Endothelial cell of umbilical vein (primary cell): ENCODE data around the gene NAGPA. TPM values are rescaled to one million over a fixed set of nuclear protein-coding genes. Genes with fewer than 3 reads are reported as not detected.

Source experiments
- BruUV-seq: library from RNA; stranded (reverse); fragments of 400-500 nt; replicated peaks from 2 replicates; lab custom pipeline; 2021; lab: Mats Ljungman, UMichigan
- CTCF ChIA-PET: fragments of 300-600, 350-600 bp; sonication (Branson Sonifier 250); formaldehyde crosslinking; loops from one replicate; lab custom pipeline; 2021; ENCODE audit warnings: antibody characterized with exemption, inconsistent platforms; lab: Charles Lee
- POLR2A ChIA-PET: fragments of 300-600, 350-600 bp; sonication (Branson Sonifier 250); formaldehyde crosslinking; loops from one replicate; lab custom pipeline; 2021; ENCODE audit warnings: antibody characterized with exemption, inconsistent platforms; lab: Charles Lee
- DNase-seq: peaks from one replicate; pipeline ENCODE4 v3.0.0-alpha.2; 2011; ENCODE audit warnings: low read depth, low spot score
- FAIRE-seq: peaks from 2 replicates; lab custom pipeline; 2011; peaks lifted over from hg19 to GRCh38; lab: Jason Lieb, UNC
- H2AFZ ChIP-seq: 2 replicates; pipeline ENCODE4 v1.6.0; 2012; ENCODE audit warnings: low read depth, low read length, control low read depth, inconsistent platforms
- H3K27ac ChIP-seq: 2 replicates; pipeline ENCODE4 v1.5.1; 2011; ENCODE audit warnings: low read depth, mild to moderate bottlenecking, control low read depth, low read length, moderate library complexity; ENCODE audit not compliant: insufficient read depth
- H3K27me3 ChIP-seq, 2 experiments: 2 replicates each; pipeline versions ENCODE4 v1.6.0 to v1.6.1; 2011; ENCODE audit warnings: low read length in 2 of 2, mixed read lengths in 1 of 2; ENCODE audit not compliant: control insufficient read depth in 2 of 2, insufficient read depth in 2 of 2
- H3K36me3 ChIP-seq, 2 experiments: 2 replicates in 1 of 2; 3 replicates in 1 of 2; pipeline ENCODE4 v1.5.1; 2011; ENCODE audit warnings: low read length in 2 of 2, mild to moderate bottlenecking in 1 of 2, moderate library complexity in 1 of 2; ENCODE audit not compliant: control insufficient read depth in 2 of 2, insufficient read depth in 2 of 2; ENCODE audit errors: extremely low read depth in 1 of 2
- H3K4me1 ChIP-seq: 3 replicates; pipeline ENCODE4 v1.5.1; 2011; ENCODE audit warnings: mild to moderate bottlenecking, low read length; ENCODE audit not compliant: control insufficient read depth, insufficient read depth; ENCODE audit errors: extremely low read depth
- H3K4me2 ChIP-seq: 2 replicates; pipeline ENCODE4 v1.6.1; 2011; ENCODE audit warnings: low read length, control low read depth, mixed read lengths; ENCODE audit not compliant: insufficient read depth
- H3K4me3 ChIP-seq, 3 experiments: fragments of 200-600 bp in 1 of 3; sonication (generic), shearing (Covaris generic) in 1 of 3; replicated peaks in 1 of 3; 2 replicates each; pipeline ENCODE4 v1.5.1; 2011 to 2016; ENCODE audit warnings: control low read depth in 3 of 3, low read length in 3 of 3, mild to moderate bottlenecking in 2 of 3, inconsistent platforms in 1 of 3, low read depth in 1 of 3, moderate library complexity in 1 of 3; ENCODE audit not compliant: insufficient read depth in 1 of 3
- H3K79me2 ChIP-seq: 2 replicates; pipeline ENCODE4 v1.6.0; 2012; ENCODE audit warnings: low read length, inconsistent platforms; ENCODE audit not compliant: control insufficient read depth, insufficient read depth
- H3K9ac ChIP-seq: replicated peaks from 2 replicates; pipeline ENCODE3; 2011; ENCODE audit warnings: low read length, control low read depth; ENCODE audit not compliant: insufficient read depth; ENCODE audit errors: extremely low read depth
- H3K9me1 ChIP-seq: replicated peaks from 3 replicates; pipeline ENCODE4 v1.6.0; 2011; ENCODE audit warnings: mild to moderate bottlenecking, low read length; ENCODE audit not compliant: control insufficient read depth, insufficient read depth; ENCODE audit errors: extremely low read depth
- H3K9me3 ChIP-seq: replicated peaks from 2 replicates; pipeline ENCODE4 v1.5.1; 2012; ENCODE audit warnings: low read length, inconsistent platforms; ENCODE audit not compliant: control insufficient read depth, insufficient read depth
- H4K20me1 ChIP-seq: replicated peaks from 2 replicates; pipeline ENCODE3; 2011; ENCODE audit warnings: mild to moderate bottlenecking, low read length; ENCODE audit not compliant: control insufficient read depth, insufficient read depth; ENCODE audit errors: extremely low read depth
- JUN ChIP-seq: IDR thresholded peaks from 2 replicates; pipeline ENCODE4 v1.6.1; 2011; ENCODE audit warnings: borderline replicate concordance, low read depth; ENCODE audit not compliant: insufficient read length, insufficient read depth
- MYC ChIP-seq: IDR thresholded peaks from one replicate; pipeline ENCODE4 v1.6.1; 2011; ENCODE audit warnings: mild to moderate bottlenecking, low read depth, low read length
- POLR2A ChIP-seq: IDR thresholded peaks from 2 replicates; pipeline ENCODE4 v1.6.1; 2012; ENCODE audit warnings: low read depth, mild to moderate bottlenecking, control low read depth, low read length
- POLR2AphosphoS5 ChIP-seq: IDR thresholded peaks from 2 replicates; pipeline ENCODE4 v1.6.1; 2012; ENCODE audit warnings: low read depth, mild to moderate bottlenecking, control low read depth, low read length, moderate library complexity; ENCODE audit not compliant: insufficient read depth
- dilution Hi-C: fragments of 300-500 bp; cut with MboI; formaldehyde crosslinking; loops from one replicate; pipeline ENCODE4 v1.15.0; 2019; ENCODE audit warnings: low sequenced_read_pairs; ENCODE audit not compliant: extremely low pct_ligation_motif_present
- intact Hi-C: fragments of 100-400 bp; cut with micrococcal nuclease; formaldehyde crosslinking; loops from one replicate; pipeline ENCODE4 v1.10.0; 2022
- polyA plus RNA-seq, 4 experiments: library from polyadenylated mRNA; depleted of rRNA in 3 of 4; stranded (reverse) in 3 of 4; unstranded in 1 of 4; fragments of >200 nt; gene quantifications; 2 replicates each; pipeline versions ENCODE4 v1.2.1 to v1.2.3, GENCODE V29; 2011 to 2012; ENCODE audit warnings: missing spikeins in 1 of 4
- total RNA-seq: library from RNA; stranded (reverse); gene quantifications from 2 replicates; pipeline ENCODE4 v1.2.3, GENCODE V29; 2021
- TF ChIP-seq, protein P1 (sequence below), 2 donors: IDR thresholded peaks; 1 replicate in 1 of 2; 2 replicates in 1 of 2; pipeline ENCODE4 v1.5.1; 2011; ENCODE audit warnings: low read length in 2 of 2, mild to moderate bottlenecking in 2 of 2, moderate library complexity in 2 of 2, control low read depth in 1 of 2, inconsistent platforms in 1 of 2, low read depth in 1 of 2; ENCODE audit not compliant: insufficient read depth in 1 of 2; ENCODE audit errors: extremely low read depth in 1 of 2
- TF ChIP-seq, protein P2 (sequence below): IDR thresholded peaks from 2 replicates; pipeline ENCODE4 v1.6.1; 2011; ENCODE audit not compliant: insufficient read depth, insufficient read length

NAGPA gene
- total and polyA plus RNA-seq, 2 donors (not counting 3 experiments of a cell fraction or from before 2014, with no cell fraction given) = 29.6 to 29.9 TPM

DNA sequence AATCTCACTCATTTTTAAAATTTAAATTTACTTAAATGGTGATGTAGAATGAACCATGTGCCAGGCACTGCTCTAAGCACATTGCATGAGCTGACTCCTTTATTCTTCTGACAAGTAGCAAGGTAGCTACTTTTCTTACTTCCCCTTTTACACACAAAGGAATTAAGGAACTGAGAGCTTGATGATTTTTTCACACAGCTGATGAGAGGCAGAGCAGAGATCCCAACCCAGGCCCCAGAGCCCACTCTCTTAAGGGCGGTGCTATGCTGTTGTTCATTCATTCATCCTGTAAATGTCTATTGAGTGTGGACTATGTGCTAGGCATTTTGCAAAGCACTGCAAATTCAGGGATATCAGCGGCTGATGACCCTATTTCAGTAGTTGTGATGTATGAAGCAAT is 57.7 kb downstream of the NAGPA start:
- no peaks in the 10 kb centered on the region for H3K79me2 ChIP-seq
- TF ChIP-seq, protein P1, sequence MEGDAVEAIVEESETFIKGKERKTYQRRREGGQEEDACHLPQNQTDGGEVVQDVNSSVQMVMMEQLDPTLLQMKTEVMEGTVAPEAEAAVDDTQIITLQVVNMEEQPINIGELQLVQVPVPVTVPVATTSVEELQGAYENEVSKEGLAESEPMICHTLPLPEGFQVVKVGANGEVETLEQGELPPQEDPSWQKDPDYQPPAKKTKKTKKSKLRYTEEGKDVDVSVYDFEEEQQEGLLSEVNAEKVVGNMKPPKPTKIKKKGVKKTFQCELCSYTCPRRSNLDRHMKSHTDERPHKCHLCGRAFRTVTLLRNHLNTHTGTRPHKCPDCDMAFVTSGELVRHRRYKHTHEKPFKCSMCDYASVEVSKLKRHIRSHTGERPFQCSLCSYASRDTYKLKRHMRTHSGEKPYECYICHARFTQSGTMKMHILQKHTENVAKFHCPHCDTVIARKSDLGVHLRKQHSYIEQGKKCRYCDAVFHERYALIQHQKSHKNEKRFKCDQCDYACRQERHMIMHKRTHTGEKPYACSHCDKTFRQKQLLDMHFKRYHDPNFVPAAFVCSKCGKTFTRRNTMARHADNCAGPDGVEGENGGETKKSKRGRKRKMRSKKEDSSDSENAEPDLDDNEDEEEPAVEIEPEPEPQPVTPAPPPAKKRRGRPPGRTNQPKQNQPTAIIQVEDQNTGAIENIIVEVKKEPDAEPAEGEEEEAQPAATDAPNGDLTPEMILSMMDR (IDR thresholded peaks at IDR 0.05; ENCODE audit: extremely low read depth in 1 of 2, insufficient read depth in 1 of 2, low read depth in 1 of 2, low read length in 2 of 2) = no peak
- TF ChIP-seq, protein P2, sequence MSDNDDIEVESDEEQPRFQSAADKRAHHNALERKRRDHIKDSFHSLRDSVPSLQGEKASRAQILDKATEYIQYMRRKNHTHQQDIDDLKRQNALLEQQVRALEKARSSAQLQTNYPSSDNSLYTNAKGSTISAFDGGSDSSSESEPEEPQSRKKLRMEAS = no peak
- no peak for TF ChIP-seq POLR2A
- no peak for TF ChIP-seq MYC
- TF ChIP-seq POLR2AphosphoS5 = no peak
- no peak for TF ChIP-seq JUN
- H3K4me2 ChIP-seq = no peak overlapping the region
- H3K4me1 ChIP-seq = no peaks in the 10 kb centered on the region
- H3K36me3 ChIP-seq = no peaks in the 10 kb centered on the region
- CTCF ChIA-PET = no interaction called here
- H2AFZ ChIP-seq = no peak overlapping the region
- POLR2A ChIA-PET = no interaction called here
- H3K9me1 ChIP-seq = no peaks in the 10 kb centered on the region
- no peaks in the 10 kb centered on the region for H3K9me3 ChIP-seq
- BruUV-seq = no TSS peak
- peaks cover 0 to 3% of the 10 kb centered on the region in 2 experiments for H3K27me3 ChIP-seq
- no peak overlapping the region for H3K27ac ChIP-seq
- dilution Hi-C loops (no loop called here), intact Hi-C loops (no loop called here)
- no peaks in the 10 kb centered on the region for H4K20me1 ChIP-seq
- no peak overlapping the region for H3K9ac ChIP-seq
- DNase-seq = no peak
- FAIRE-seq = no peak
- no peak overlapping the region for H3K4me3 ChIP-seq

Other genes starting within 250 kb of the NAGPA start
- gene SEPTIN12, start 245.6 kb downstream of the NAGPA start, total RNA-seq = not detected in 2 replicates
- not detected in 2 replicates for gene SEPTIN12, start 245.6 kb downstream of the NAGPA start, polyA plus RNA-seq
- gene SMIM22, start 238.6 kb downstream of the NAGPA start, total RNA-seq = not detected in 2 replicates
- gene SMIM22, start 238.6 kb downstream of the NAGPA start, polyA plus RNA-seq = not detected in 2 replicates
- gene ROGDI, start 231.3 kb downstream of the NAGPA start, total RNA-seq = 12.0 and 14.7 TPM in 2 replicates
- 36.9 TPM in 2 replicates for gene ROGDI, start 231.3 kb downstream of the NAGPA start, polyA plus RNA-seq
- gene GLYR1, start 186.6 kb downstream of the NAGPA start, total RNA-seq = 107 TPM in 2 replicates
- 44.0 and 47.9 TPM in 2 replicates for gene GLYR1, start 186.6 kb downstream of the NAGPA start, polyA plus RNA-seq
- gene UBN1, start 186.5 kb downstream of the NAGPA start, total RNA-seq = 44.8 and 45.3 TPM in 2 replicates
- gene UBN1, start 186.5 kb downstream of the NAGPA start, polyA plus RNA-seq = 23.9 and 26.0 TPM in 2 replicates
- gene PPL, start 96.8 kb downstream of the NAGPA start, total RNA-seq = 0.05 and 0.20 TPM in 2 replicates
- gene PPL, start 96.8 kb downstream of the NAGPA start, polyA plus RNA-seq = 0.03 and 0.07 TPM in 2 replicates
- gene SEC14L5, start 75.6 kb downstream of the NAGPA start, total RNA-seq = not detected in 2 replicates
- not detected in 2 replicates for gene SEC14L5, start 75.6 kb downstream of the NAGPA start, polyA plus RNA-seq
- gene C16orf89, start 32.0 kb upstream of the NAGPA start, total RNA-seq = not detected in 2 replicates
- gene C16orf89, start 32.0 kb upstream of the NAGPA start, polyA plus RNA-seq = not detected in 2 replicates
- gene ALG1, start 37.9 kb upstream of the NAGPA start, total RNA-seq = 33.7 and 37.1 TPM in 2 replicates
- 43.7 and 46.0 TPM in 2 replicates for gene ALG1, start 37.9 kb upstream of the NAGPA start, polyA plus RNA-seq
- 13.9 and 15.1 TPM in 2 replicates for gene EEF2KMT, start 63.9 kb upstream of the NAGPA start, total RNA-seq
- 15.5 and 21.8 TPM in 2 replicates for gene EEF2KMT, start 63.9 kb upstream of the NAGPA start, polyA plus RNA-seq